ENCODE measurements around the gene DIP2C. TPM values are rescaled to one million over a fixed set of nuclear protein-coding genes. Genes with fewer than 3 reads are reported as not detected.

DIP2C gene
- total RNA-seq, 1 donor from 2014 or later: 23.1 TPM

DNA sequence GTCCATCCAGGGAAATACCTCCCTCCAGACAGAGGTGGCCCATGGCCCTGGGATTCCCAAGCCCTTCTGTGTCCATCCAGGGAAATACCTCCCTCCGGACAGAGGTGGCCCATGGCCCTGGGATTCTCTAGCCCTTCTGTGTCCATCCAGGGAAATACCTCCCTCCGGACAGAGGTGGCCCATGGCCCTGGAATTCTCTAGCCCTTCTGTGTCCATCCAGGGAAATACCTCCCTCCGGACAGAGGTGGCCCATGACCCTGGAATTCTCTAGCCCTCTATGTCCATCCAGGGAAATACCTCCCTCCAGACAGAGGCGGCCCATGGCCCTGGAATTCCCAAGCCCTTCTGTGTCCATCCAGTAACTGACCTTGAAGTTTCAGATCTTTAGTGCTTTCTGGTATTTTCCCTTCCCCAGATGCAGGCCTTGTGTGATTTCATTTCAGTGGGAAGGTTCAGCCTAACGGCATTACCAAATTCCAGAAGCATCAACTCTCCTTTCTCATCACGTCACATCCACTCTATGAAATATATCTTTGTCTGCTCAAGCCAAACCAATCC lies 28.8 kb upstream of the DIP2C start:
- TF ChIP-seq, protein P1, sequence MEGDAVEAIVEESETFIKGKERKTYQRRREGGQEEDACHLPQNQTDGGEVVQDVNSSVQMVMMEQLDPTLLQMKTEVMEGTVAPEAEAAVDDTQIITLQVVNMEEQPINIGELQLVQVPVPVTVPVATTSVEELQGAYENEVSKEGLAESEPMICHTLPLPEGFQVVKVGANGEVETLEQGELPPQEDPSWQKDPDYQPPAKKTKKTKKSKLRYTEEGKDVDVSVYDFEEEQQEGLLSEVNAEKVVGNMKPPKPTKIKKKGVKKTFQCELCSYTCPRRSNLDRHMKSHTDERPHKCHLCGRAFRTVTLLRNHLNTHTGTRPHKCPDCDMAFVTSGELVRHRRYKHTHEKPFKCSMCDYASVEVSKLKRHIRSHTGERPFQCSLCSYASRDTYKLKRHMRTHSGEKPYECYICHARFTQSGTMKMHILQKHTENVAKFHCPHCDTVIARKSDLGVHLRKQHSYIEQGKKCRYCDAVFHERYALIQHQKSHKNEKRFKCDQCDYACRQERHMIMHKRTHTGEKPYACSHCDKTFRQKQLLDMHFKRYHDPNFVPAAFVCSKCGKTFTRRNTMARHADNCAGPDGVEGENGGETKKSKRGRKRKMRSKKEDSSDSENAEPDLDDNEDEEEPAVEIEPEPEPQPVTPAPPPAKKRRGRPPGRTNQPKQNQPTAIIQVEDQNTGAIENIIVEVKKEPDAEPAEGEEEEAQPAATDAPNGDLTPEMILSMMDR (conservative IDR thresholded peaks at IDR 0.05): no peak
- Mint-ChIP-seq H3K4me1 (ENCODE audit: unreplicated experiment) (peaks cover 3% of the 10 kb centered on the region), H3K9me3 (no peaks in the 10 kb centered on the region), H3K4me3 (no peak overlapping the region), H3K27ac (no peak overlapping the region), H3K27me3 (peaks cover 3% of the 10 kb centered on the region), H3K36me3 (no peaks in the 10 kb centered on the region)
- DNase-seq (ENCODE audit: extremely low spot score, unreplicated experiment): no peak

DNA sequence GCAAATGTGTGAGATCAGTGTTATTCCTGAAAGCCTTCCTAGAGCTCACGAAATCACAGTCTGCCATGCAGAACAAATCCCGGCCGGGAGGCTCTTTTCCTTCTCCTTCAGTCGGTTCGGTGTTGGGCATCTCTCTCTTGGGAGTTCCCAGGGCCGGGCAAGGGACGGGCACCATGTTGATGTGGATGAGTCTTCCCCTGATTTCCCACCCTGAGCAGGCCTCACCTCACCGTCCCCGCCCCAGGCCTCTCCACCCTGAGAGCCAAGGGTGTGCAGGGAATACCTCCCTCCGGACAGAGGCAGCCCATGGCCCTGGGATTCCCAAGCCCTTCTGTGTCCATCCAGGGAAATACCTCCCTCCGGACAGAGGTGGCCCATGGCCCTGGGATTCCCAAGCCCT lies 28.0 kb upstream of the DIP2C start:
- no peak overlapping the region for H3K27ac Mint-ChIP-seq
- H3K4me3 Mint-ChIP-seq: no peak overlapping the region
- peaks cover 3% of the 10 kb centered on the region for H3K27me3 Mint-ChIP-seq
- H3K36me3 Mint-ChIP-seq: no peaks in the 10 kb centered on the region
- DNase-seq (ENCODE audit: extremely low spot score, unreplicated experiment): no peak
- no peaks in the 10 kb centered on the region for H3K9me3 Mint-ChIP-seq
- peaks cover 3% of the 10 kb centered on the region for H3K4me1 Mint-ChIP-seq (ENCODE audit: unreplicated experiment)
- TF ChIP-seq, protein P1 (conservative IDR thresholded peaks at IDR 0.05): no peak

DNA sequence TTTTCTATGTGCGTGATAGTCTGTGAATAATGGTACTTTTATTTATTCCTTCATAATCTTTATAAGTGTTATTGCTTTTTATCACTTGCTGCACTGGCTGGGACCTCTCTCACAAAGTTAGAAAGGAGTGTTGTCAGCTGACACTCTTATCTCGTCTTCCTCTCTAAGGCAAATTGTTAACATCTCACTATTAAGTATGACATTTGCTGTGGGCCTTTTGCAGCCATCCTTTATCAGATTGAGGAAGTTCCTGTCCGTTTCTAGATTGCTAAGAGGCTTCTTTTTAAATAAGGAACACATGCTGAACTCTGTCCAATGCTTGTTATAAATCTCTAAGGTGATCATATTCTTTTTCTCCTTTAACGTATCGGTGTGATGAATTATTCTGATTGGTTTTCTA lies 27.4 kb upstream of the DIP2C start:
- TF ChIP-seq, protein P1 (conservative IDR thresholded peaks at IDR 0.05): no peak
- no peak overlapping the region for H3K4me3 Mint-ChIP-seq
- peaks cover 3% of the 10 kb centered on the region for H3K4me1 Mint-ChIP-seq (ENCODE audit: unreplicated experiment)
- H3K27me3 Mint-ChIP-seq: peaks cover 3% of the 10 kb centered on the region
- no peak for DNase-seq (ENCODE audit: extremely low spot score, unreplicated experiment)
- no peaks in the 10 kb centered on the region for H3K9me3 Mint-ChIP-seq
- H3K27ac Mint-ChIP-seq: no peak overlapping the region
- H3K36me3 Mint-ChIP-seq: no peaks in the 10 kb centered on the region

DNA sequence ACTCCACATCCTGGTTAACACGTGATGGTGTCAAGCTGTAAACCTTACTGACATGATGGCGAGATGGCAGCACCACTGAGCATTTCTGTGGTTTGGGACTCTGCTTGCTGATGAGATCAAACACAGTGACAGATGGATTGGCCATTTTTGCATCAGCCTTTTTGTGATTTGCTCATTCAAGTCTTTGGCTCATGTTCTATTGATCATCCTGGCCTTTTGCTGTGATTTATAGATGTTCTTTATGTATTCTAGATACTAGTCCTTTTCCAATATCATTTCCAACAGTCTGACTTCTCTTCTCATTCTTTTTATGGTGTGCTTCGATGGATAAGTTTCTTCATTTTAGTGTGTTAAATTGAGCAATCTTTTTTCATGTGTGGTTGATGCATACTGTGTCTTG lies 24.7 kb upstream of the DIP2C start:
- no peak for DNase-seq (ENCODE audit: extremely low spot score, unreplicated experiment)
- peaks cover 3% of the 10 kb centered on the region for H3K4me1 Mint-ChIP-seq (ENCODE audit: unreplicated experiment)
- no peaks in the 10 kb centered on the region for H3K36me3 Mint-ChIP-seq
- no peaks in the 10 kb centered on the region for H3K9me3 Mint-ChIP-seq
- no peak overlapping the region for H3K4me3 Mint-ChIP-seq
- TF ChIP-seq, protein P1 (conservative IDR thresholded peaks at IDR 0.05): no peak
- H3K27ac Mint-ChIP-seq: no peak overlapping the region
- H3K27me3 Mint-ChIP-seq: peaks cover 6% of the 10 kb centered on the region

DNA sequence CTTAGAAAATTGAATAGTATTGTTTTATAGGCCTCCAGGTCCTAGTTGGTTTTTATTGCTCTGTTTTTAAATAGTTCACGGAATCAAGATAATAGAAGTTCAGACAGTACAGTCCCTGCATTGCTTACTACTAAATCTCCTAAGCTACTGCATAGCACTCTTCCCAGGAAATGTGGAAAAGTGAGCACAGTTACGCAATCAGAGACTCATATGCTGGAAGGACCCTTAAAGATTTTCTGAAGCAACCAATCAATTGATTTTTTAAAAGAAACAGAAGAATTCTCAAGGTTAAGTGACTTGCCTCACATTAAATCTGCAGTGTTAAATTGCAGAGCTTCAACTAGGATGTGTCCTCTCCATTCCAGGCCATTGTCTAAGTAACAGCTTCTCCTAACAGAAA lies 23.1 kb upstream of the DIP2C start:
- H3K4me1 Mint-ChIP-seq (ENCODE audit: unreplicated experiment): no peaks in the 10 kb centered on the region
- H3K27ac Mint-ChIP-seq: no peak overlapping the region
- peaks cover 6% of the 10 kb centered on the region for H3K27me3 Mint-ChIP-seq
- H3K9me3 Mint-ChIP-seq: no peaks in the 10 kb centered on the region
- H3K36me3 Mint-ChIP-seq: no peaks in the 10 kb centered on the region
- no peak for DNase-seq (ENCODE audit: extremely low spot score, unreplicated experiment)
- H3K4me3 Mint-ChIP-seq: no peak overlapping the region
- TF ChIP-seq, protein P1 (conservative IDR thresholded peaks at IDR 0.05): no peak

DNA sequence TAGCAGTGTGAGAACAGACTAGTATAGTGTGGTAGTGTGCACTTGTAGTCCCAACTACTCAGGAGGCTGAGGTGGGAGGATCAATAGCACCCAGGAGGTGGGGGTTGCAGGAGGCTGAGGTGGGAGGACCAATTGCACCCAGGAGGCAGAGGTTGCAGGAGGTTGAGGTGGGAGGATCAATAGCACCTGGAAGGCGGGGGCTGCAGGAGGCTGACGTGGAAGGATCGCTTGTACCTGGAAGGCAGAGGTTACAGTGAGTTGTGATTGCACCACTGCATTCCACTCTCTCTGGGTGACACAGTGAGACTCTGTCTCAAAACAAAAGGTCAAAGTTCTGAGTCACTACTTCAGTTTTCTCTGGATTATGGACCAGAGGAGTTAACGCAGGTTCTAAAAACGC lies 22.6 kb upstream of the DIP2C start:
- Mint-ChIP-seq H3K27me3 (peaks cover 11% of the 10 kb centered on the region), H3K36me3 (no peaks in the 10 kb centered on the region), H3K4me1 (ENCODE audit: unreplicated experiment) (no peaks in the 10 kb centered on the region), H3K4me3 (no peak overlapping the region), H3K9me3 (no peaks in the 10 kb centered on the region), H3K27ac (no peak overlapping the region)
- TF ChIP-seq, protein P1 (conservative IDR thresholded peaks at IDR 0.05): no peak
- DNase-seq (ENCODE audit: extremely low spot score, unreplicated experiment): no peak

Measured in type B pancreatic cell (in vitro differentiated cells).